ENCODE data around the gene HOXD8. TPM values are rescaled to one million over a fixed set of nuclear protein-coding genes. Genes with fewer than 3 reads are reported as not detected.

The HOXD8 gene
- total RNA-seq, 2 donors from 2014 or later: not detected

DNA sequence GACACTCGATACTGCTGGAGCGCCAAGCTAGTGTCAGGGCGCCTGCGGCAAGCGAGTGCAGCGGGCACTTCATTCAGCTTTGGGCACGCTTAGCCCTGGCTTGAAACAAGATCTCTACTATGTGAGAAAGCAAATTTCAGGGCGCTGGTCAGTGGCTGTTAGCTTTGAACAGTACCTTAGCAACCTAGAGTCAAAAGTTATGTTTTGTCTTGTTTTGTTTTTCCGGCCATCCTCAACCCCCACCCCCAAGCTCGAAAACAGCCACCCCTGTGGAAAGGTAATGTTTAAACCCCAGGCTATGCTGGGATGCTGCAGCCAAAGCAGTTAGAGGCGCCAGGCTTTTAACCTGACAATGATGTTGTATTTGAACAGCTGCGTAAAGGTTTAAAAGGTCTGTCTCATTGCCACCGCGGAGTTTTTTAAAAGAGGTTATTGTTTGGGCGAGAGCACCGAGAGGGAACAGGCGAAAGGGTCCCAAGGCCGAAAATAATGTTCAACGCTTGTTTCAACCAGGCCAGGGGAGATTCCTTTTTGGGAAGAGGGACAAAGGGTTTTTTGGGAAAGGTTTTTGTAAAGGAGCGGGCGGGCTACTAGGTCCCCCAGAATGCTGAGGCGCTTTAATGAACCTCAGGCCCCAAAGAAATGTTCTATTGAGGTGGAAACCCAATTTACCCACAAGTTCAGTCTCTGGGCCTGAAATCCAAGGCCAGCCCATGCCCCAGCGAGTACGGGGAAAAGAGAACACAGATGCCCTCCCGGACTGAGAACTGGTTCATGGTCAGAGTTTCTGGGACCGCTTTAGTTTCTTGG is 15.2 kb upstream of the HOXD8 start:
- peaks cover 4% of the 10 kb centered on the region for H3K9me3 Mint-ChIP-seq
- H3K36me3 Mint-ChIP-seq (ENCODE audit: low read depth): peaks cover 4% of the 10 kb centered on the region
- H3K4me1 Mint-ChIP-seq: peaks cover 12% of the 10 kb centered on the region
- ATAC-seq (replicated peaks): no peak
- H3K4me3 Mint-ChIP-seq: no peak overlapping the region
- no peak overlapping the region for H3K27ac Mint-ChIP-seq
- peaks cover 76% of the 10 kb centered on the region for H3K27me3 Mint-ChIP-seq

DNA sequence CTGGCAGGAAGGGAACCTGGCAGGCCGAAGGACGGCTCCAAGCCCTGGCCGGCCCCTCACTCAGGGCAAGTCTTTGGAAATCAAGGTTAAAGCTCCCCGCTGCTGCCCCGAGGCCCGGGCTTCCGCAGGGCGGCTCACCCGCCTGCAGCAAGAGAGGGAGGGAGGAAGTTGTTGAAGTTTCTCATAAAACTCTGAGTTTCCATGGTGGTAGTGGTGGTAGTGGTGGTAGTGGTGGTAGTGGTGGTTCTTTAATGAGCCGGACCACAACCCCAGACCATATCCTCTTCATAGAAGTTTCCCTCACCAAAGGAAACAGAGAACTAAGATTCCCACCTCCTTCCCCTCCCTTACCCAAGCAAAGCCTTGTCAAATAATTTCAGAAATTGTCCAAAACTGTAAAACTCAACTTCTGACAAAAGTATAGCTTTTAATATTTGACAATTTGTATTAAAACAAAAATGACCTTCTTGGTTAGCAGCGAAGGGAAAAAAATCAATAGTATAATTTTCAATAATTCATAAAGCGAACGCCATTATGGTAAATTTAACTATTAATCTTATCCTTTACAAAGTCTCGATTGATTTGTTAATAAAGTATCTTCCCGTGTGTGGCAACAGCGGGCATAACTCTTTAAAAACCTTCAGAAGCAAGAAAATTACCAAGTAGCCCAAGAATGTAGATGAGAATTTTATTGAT is 14.4 kb upstream of the HOXD8 start:
- H3K27ac Mint-ChIP-seq: no peak overlapping the region
- H3K9me3 Mint-ChIP-seq: peaks cover 4% of the 10 kb centered on the region
- ATAC-seq (replicated peaks): no peak
- peaks cover 5% of the 10 kb centered on the region for H3K36me3 Mint-ChIP-seq (ENCODE audit: low read depth)
- H3K4me1 Mint-ChIP-seq: peaks cover 8% of the 10 kb centered on the region
- H3K4me3 Mint-ChIP-seq: no peak overlapping the region
- peaks cover 76% of the 10 kb centered on the region for H3K27me3 Mint-ChIP-seq

DNA sequence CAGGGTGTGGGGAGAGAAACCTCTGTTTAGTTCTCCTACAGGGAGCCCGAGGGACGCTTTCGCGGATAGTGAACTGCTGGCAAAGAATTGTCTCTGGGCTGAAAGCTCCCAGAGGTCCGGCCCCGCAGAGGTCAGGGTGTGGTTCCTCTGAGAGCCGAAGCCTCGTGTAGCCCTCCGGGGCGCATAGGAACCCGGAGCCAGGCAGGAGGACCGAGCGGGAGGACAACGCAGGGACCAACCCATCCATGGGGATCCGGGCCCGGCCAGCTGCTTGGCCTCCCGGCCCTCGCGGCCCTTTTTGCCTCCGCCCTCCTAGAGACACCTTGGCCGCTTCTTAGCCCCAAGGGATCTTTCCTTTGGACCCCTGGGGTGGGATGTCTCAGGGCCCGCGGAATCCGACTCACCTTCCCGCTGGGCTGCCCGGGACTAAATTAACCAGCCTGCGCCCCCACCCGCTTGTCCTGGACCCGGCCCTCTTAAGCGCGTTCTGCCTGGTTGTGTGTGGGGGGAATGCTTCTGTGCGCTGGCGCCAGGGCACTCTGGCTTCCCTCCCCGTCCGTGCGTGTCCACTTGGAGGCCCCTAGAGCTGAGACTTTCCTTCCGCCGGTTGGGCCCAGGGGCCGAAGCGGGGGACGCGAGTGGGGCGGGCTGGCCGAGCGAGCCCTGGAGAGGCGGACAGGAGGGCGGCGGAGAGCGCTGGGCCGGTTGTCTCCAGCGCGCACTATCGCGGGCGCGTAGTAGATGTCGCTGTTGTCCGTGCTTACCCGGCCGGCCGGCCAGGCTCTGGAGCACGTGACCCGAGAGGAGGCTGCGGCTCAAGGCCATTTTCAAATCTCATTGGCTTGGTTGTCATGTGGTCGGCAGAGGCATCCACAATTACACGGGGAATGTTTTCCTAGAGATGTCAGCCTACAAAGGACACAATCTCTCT is 13.4 kb upstream of the HOXD8 start, which contains the start of gene HOXD10:
Gene HOXD10 (plus strand): TSS at position 896 of the 931 bp plus-strand sequence. CDS start 56 bp downstream, outside the sequence.
- H3K27me3 Mint-ChIP-seq: peaks cover 78% of the 10 kb centered on the region
- peaks cover 7% of the 10 kb centered on the region for H3K36me3 Mint-ChIP-seq (ENCODE audit: low read depth)
- H3K9me3 Mint-ChIP-seq: peaks cover 4% of the 10 kb centered on the region
- H3K4me1 Mint-ChIP-seq: peaks cover 8% of the 10 kb centered on the region
- ATAC-seq (replicated peaks): no peak
- no peak within 1 kb of the TSS for H3K27ac Mint-ChIP-seq
- H3K4me3 Mint-ChIP-seq: no peak within 1 kb of the TSS

DNA sequence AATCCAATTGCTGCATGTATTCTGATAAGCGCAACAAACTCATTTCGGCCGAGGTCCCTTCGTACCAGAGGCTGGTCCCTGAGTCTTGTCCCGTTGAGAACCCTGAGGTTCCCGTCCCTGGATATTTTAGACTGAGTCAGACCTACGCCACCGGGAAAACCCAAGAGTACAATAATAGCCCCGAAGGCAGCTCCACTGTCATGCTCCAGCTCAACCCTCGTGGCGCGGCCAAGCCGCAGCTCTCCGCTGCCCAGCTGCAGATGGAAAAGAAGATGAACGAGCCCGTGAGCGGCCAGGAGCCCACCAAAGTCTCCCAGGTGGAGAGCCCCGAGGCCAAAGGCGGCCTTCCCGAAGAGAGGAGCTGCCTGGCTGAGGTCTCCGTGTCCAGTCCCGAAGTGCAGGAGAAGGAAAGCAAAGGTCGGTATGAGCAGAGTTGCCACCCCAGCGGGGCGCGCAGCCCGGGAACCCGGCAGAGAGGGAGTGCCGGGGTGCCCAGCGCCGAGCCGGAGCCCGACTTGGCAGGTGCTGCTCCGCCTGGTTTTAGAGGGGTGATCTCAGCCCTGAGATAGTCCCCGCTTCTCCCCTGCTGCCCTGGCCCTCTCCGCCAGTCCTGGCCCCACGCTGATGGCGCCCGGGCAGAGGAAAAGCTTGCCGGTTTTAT is 12.2 kb upstream of the HOXD8 start:
- Mint-ChIP-seq H3K27me3 (peaks cover 70% of the 10 kb centered on the region), H3K27ac (no peak overlapping the region)

DNA sequence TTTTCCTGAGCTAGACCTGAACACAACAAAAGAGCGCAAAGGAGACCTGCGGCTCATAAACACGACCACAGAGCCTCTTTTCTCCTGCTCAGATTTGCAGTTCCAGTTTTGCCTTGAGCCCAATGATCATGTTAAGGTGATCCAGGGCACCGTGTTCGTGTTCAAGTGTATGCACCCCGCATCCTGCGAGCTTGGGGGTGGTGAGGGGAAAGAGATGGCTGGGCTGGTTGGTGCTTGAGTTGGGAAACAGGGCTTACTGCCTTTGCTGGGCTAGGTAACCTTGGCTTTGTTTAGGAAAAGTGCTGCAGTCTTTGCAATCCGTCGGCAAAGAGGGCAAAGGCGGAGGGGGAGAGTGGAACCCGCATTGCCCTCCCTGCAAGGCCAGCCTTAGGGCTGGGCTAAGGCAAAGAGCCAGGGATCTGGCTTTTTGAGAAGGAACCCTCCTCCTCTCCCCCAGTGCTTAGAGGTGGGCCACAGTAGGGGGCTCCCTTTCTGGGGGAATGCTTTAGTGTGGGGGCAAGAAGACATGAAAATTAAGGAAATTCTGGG is 11.6 kb upstream of the HOXD8 start:
- H3K9me3 Mint-ChIP-seq: peaks cover 4% of the 10 kb centered on the region
- peaks cover 7% of the 10 kb centered on the region for H3K36me3 Mint-ChIP-seq (ENCODE audit: low read depth)
- peaks cover 8% of the 10 kb centered on the region for H3K4me1 Mint-ChIP-seq
- H3K27me3 Mint-ChIP-seq: peaks cover 66% of the 10 kb centered on the region
- H3K27ac Mint-ChIP-seq: no peak overlapping the region
- ATAC-seq (replicated peaks): no peak
- no peak overlapping the region for H3K4me3 Mint-ChIP-seq

More for the DNA sequence above, 12.2 kb upstream of the HOXD8 start:
- peaks cover 8% of the 10 kb centered on the region for H3K4me1 Mint-ChIP-seq
- ATAC-seq (replicated peaks): no peak
- H3K9me3 Mint-ChIP-seq: peaks cover 4% of the 10 kb centered on the region
- no peak overlapping the region for H3K4me3 Mint-ChIP-seq
- peaks cover 7% of the 10 kb centered on the region for H3K36me3 Mint-ChIP-seq (ENCODE audit: low read depth)

DNA sequence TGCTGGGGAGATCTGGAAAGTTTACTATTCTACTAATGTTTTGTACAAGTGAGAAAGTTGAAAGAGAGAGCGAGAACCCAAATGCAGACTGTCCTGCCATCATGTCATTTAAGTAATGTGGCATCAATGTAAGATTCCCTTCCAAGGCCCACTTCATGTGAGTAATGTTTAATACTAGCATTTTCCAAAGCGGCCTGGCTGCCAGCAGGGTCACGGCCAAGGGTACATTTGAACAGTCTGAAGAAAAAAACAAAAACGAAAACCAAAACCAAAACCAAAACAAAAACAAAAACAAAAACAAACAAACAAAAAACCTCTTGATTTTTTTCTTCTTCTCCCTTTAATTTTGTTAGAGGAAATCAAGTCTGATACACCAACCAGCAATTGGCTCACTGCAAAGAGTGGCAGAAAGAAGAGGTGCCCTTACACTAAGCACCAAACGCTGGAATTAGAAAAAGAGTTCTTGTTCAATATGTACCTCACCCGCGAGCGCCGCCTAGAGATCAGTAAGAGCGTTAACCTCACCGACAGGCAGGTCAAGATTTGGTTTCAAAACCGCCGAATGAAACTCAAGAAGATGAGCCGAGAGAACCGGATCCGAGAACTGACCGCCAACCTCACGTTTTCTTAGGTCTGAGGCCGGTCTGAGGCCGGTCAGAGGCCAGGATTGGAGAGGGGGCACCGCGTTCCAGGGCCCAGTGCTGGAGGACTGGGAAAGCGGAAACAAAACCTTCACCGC is 10.7 kb upstream of the HOXD8 start:
- Mint-ChIP-seq H3K27me3 (peaks cover 63% of the 10 kb centered on the region), H3K4me1 (peaks cover 8% of the 10 kb centered on the region), H3K36me3 (ENCODE audit: low read depth) (peaks cover 7% of the 10 kb centered on the region), H3K4me3 (no peak overlapping the region), H3K27ac (no peak overlapping the region), H3K9me3 (no peaks in the 10 kb centered on the region)
- no peak for ATAC-seq (replicated peaks)

DNA sequence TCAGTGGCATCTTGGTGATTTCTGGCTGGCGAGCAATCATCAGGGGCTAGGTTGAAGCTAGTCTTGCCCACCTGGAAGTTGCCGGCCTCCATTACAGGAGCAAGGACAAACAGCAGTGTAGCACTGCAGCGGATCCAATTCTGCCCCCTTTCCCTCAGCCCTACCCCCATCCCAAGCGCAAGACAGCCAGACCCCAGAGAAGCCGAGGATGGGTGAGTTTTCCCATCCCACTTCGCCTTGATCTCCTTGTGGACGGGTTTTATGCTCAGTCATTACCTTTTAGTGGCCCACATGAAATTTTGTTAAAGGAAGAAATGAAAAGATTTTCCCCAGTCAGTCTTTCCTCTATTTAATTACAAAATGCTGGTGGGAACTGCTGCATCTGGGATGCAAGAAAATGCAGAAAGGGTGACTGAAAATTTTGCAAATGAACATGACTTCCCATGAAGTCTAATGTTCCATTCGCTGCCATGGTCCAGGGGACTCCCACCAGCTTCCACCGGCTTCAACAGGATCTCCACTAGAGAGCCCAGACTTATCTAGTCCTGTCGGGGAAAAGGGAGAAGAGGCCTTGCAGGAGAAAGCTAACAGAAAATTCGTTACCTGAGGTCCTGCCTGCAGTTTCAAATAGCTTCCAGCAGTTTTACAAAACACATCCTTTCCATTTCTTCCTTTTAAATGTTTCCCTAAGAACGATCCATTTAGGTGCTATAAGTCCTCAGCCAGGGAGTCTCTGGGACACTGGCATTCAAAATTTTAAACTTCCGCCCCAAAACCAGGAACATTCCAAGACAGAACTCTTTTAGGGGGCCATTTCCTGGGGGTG is 8.9 kb upstream of the HOXD8 start:
- peaks cover 69% of the 10 kb centered on the region for H3K27me3 Mint-ChIP-seq
- no peaks in the 10 kb centered on the region for H3K9me3 Mint-ChIP-seq
- peaks cover 7% of the 10 kb centered on the region for H3K36me3 Mint-ChIP-seq (ENCODE audit: low read depth)
- H3K27ac Mint-ChIP-seq: no peak overlapping the region
- H3K4me1 Mint-ChIP-seq: peaks cover 8% of the 10 kb centered on the region
- no peak overlapping the region for H3K4me3 Mint-ChIP-seq
- ATAC-seq (replicated peaks): no peak

DNA sequence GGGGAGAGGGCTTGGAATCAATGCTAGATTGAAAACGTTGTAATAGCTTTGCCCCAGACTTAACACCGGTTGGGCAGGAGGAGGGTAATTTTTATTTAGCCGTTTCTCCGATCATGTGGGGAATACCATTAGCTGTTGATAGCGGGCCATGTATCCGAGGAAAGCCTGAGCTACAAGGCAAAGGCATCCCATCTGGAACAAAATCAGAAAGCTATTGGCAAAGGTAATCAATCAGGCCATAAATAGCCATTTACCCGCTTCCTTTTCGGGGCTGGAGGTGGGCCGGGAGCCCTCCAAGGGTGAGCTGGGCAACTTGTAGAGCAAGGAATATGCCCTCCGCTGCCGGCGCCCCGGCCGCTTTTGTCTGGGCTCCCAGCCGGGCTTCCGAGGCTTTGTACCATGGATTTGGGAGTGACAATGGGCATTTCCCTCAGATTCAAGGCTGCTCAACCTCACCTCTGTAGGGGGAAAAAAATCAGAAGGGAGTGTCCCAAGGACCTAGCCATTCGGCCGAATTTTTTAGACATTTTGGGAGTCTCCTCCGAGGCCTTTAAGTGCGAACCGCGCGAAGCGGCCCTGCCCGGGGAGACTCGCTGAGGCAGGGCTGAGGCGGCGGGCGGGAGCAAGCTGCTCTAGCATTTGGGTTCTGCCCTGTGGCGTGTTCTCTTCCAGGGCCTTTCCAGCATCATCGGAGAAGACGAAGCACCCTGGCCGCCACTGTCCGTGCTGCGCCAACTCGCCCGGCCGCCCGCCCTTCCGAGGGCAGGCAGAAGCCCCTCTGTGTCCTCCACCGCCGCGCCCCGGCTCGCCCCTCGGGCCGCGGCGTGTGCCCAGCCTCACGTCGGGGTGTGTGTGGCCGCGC is 8.1 kb upstream of the HOXD8 start:
- no peak for ATAC-seq (replicated peaks)
- Mint-ChIP-seq H3K9me3 (no peaks in the 10 kb centered on the region), H3K27ac (no peak overlapping the region), H3K4me1 (peaks cover 8% of the 10 kb centered on the region), H3K27me3 (peaks cover 72% of the 10 kb centered on the region), H3K36me3 (ENCODE audit: low read depth) (peaks cover 7% of the 10 kb centered on the region), H3K4me3 (no peak overlapping the region)

DNA sequence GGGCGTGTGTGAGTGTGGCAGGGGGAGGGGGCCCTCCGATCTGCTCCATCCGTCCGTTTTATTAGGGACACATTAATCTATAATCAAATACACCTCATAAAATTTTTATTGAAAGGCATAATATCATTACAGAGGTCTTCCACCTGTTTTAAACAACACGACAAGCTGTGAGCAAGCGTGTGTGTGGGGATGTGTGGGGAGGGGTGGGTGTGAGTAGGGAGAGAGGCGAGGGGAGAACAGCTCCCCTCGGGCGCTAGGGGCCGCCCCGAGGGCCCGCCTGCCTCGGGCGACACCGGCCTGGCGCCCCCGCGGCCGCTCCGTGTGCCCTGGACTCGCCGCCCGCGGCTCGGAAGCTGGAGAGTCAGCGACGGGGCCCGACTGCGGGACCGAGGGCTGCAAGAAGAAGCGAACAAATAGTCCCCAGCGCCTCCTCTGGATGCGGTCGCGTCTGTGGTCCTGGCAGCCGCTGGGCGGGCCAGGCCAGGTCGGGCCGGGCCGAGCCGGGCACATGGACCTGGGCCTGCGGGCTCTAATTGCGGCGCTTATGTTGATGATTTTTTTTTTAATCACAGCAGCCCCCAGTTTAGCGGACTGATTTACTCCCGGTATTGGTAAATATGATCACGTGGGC is 7.3 kb upstream of the HOXD8 start:
- Mint-ChIP-seq H3K36me3 (ENCODE audit: low read depth) (peaks cover 7% of the 10 kb centered on the region), H3K27ac (no peak overlapping the region), H3K4me1 (peaks cover 8% of the 10 kb centered on the region), H3K9me3 (no peaks in the 10 kb centered on the region), H3K4me3 (no peak overlapping the region), H3K27me3 (peaks cover 69% of the 10 kb centered on the region)
- ATAC-seq (replicated peaks): no peak

DNA sequence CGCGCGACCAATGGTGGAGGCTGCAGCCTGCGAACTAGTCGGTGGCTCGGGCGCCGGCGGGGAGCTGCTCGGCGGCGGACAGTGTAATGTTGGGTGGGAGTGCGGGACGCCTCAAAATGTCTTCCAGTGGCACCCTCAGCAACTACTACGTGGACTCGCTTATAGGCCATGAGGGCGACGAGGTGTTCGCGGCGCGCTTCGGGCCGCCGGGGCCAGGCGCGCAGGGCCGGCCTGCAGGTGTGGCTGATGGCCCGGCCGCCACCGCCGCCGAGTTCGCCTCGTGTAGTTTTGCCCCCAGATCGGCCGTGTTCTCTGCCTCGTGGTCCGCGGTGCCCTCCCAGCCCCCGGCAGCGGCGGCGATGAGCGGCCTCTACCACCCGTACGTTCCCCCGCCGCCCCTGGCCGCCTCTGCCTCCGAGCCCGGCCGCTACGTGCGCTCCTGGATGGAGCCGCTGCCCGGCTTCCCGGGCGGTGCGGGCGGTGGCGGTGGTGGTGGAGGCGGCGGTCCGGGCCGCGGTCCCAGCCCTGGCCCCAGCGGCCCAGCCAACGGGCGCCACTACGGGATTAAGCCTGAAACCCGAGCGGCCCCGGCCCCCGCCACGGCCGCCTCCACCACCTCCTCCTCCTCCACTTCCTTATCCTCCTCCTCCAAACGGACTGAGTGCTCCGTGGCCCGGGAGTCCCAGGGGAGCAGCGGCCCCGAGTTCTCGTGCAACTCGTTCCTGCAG is 6.7 kb upstream of the HOXD8 start, which contains the start of gene HOXD9:
Gene HOXD9 (plus strand): TSS at position 37 of the 728 bp plus-strand sequence. CDS start 50 bp downstream, at position 87.
- ATAC-seq (replicated peaks): no peak
- peaks cover 70% of the 10 kb centered on the region for H3K27me3 Mint-ChIP-seq
- H3K27ac Mint-ChIP-seq: no peak within 1 kb of the TSS
- peaks cover 7% of the 10 kb centered on the region for H3K36me3 Mint-ChIP-seq (ENCODE audit: low read depth)
- peaks cover 8% of the 10 kb centered on the region for H3K4me1 Mint-ChIP-seq
- no peaks in the 10 kb centered on the region for H3K9me3 Mint-ChIP-seq
- H3K4me3 Mint-ChIP-seq: peak within 1 kb of the TSS; percentile 12

Measured in activated T-helper 17 cell treated with anti-CD3 and anti-CD28 coated beads, Interleukin-2, amount 50 U/mL, for 72 hours (primary cell).